HEK293 (cell line): Measurements from ENCODE around the gene PGPEP1.

Source experiments
- ATF2 ChIP-seq: fragments of 450-650 bp; formaldehyde crosslinking; IDR thresholded peaks from 2 replicates; pipeline ENCODE4 v1.5.1; 2016; ENCODE audit warnings: missing biosample characterization, missing genetic modification characterization, low read depth
- HOXD13 ChIP-seq: sonication (generic); formaldehyde crosslinking; IDR thresholded peaks from 2 replicates; pipeline ENCODE4 v1.8.0; 2022; ENCODE audit warnings: missing genetic modification reagents, borderline replicate concordance
- KLF17 ChIP-seq: fragments of 450-650 bp; formaldehyde crosslinking; IDR thresholded peaks from 2 replicates; pipeline ENCODE4 v1.5.1; 2016; ENCODE audit warnings: missing biosample characterization, missing genetic modification characterization
- KLF9 ChIP-seq: fragments of 450-650 bp; formaldehyde crosslinking; IDR thresholded peaks from 2 replicates; pipeline ENCODE4 v1.5.1; 2016; ENCODE audit warnings: missing biosample characterization, missing genetic modification characterization, low read depth
- RBAK ChIP-seq: fragments of 450-650 bp; formaldehyde crosslinking; IDR thresholded peaks from 2 replicates; pipeline ENCODE4 v1.5.1; 2016; ENCODE audit warnings: missing biosample characterization, missing genetic modification characterization
- SCRT1 ChIP-seq: fragments of 450-650 bp; formaldehyde crosslinking; IDR thresholded peaks from 2 replicates; pipeline ENCODE4 v1.5.1; 2016; ENCODE audit warnings: missing biosample characterization, missing genetic modification characterization, borderline replicate concordance
- SP7 ChIP-seq: fragments of 450-650 bp; formaldehyde crosslinking; IDR thresholded peaks from 2 replicates; pipeline ENCODE4 v1.5.1; 2016; ENCODE audit warnings: missing biosample characterization, missing genetic modification characterization
- TCF7L2 ChIP-seq: IDR thresholded peaks from 2 replicates; pipeline ENCODE4 v1.6.1; 2011; ENCODE audit warnings: low read depth, mild to moderate bottlenecking, inconsistent platforms, low read length, moderate library complexity, borderline replicate concordance
- TRIM28 ChIP-seq: IDR thresholded peaks from 2 replicates; pipeline ENCODE4 v1.6.1; 2011; ENCODE audit warnings: low read length, control low read depth, borderline replicate concordance
- ZNF140 ChIP-seq: fragments of 450-650 bp; formaldehyde crosslinking; IDR thresholded peaks from 2 replicates; pipeline ENCODE4 v1.5.1; 2016; ENCODE audit warnings: missing biosample characterization, missing genetic modification characterization
- ZNF18 ChIP-seq: fragments of 450-650 bp; formaldehyde crosslinking; IDR thresholded peaks from 2 replicates; pipeline ENCODE4 v1.5.1; 2016; ENCODE audit warnings: missing biosample characterization, missing genetic modification characterization
- ZNF2 ChIP-seq: fragments of 450-650 bp; formaldehyde crosslinking; IDR thresholded peaks from 2 replicates; pipeline ENCODE4 v1.5.1; 2016; ENCODE audit warnings: missing biosample characterization, missing genetic modification characterization
- ZNF274 ChIP-seq, 2 experiments: fragments of 200-500 bp in 1 of 2; fragments of 450-650 bp in 1 of 2; sonication (Bioruptor generic) in 1 of 2; formaldehyde crosslinking in 1 of 2; IDR thresholded peaks; 2 replicates each; pipeline versions ENCODE4 v1.5.1 to v1.6.1; 2014 to 2016; ENCODE audit warnings: borderline replicate concordance in 1 of 2, inconsistent platforms in 1 of 2, low read length in 1 of 2, missing biosample characterization in 1 of 2, missing genetic modification characterization in 1 of 2
- ZNF280D ChIP-seq: fragments of 450-650 bp; formaldehyde crosslinking; IDR thresholded peaks from 2 replicates; pipeline ENCODE4 v1.5.1; 2016; ENCODE audit warnings: missing biosample characterization, missing genetic modification characterization
- ZNF341 ChIP-seq: fragments of 450-650 bp; formaldehyde crosslinking; IDR thresholded peaks from 2 replicates; pipeline ENCODE4; 2016; ENCODE audit warnings: low read depth, missing biosample characterization, missing genetic modification characterization
- ZNF416 ChIP-seq: fragments of 450-650 bp; formaldehyde crosslinking; IDR thresholded peaks from 2 replicates; pipeline ENCODE4 v1.5.1; 2016; ENCODE audit warnings: missing biosample characterization, missing genetic modification characterization
- ZNF423 ChIP-seq: fragments of 450-650 bp; formaldehyde crosslinking; IDR thresholded peaks from 2 replicates; pipeline ENCODE4 v1.5.1; 2016; ENCODE audit warnings: missing biosample characterization, missing genetic modification characterization
- ZNF426 ChIP-seq: fragments of 450-650 bp; formaldehyde crosslinking; IDR thresholded peaks from 2 replicates; pipeline ENCODE4 v1.5.1; 2017; ENCODE audit warnings: missing biosample characterization, missing genetic modification characterization, mild to moderate bottlenecking, inconsistent platforms, moderate library complexity
- ZNF449 ChIP-seq: fragments of 450-650 bp; formaldehyde crosslinking; IDR thresholded peaks from 2 replicates; pipeline ENCODE4 v1.5.1; 2017; ENCODE audit warnings: missing biosample characterization, mild to moderate bottlenecking, missing genetic modification characterization, moderate library complexity
- ZNF513 ChIP-seq: fragments of 450-650 bp; IDR thresholded peaks from 2 replicates; pipeline ENCODE4 v1.5.1; 2018; ENCODE audit warnings: missing biosample characterization, missing genetic modification characterization
- ZNF626 ChIP-seq: fragments of 450-650 bp; sonication (Bioruptor Pico); formaldehyde crosslinking; IDR thresholded peaks from 2 replicates; pipeline ENCODE4 v1.5.1; 2018; ENCODE audit warnings: missing biosample characterization, missing genetic modification characterization, inconsistent platforms
- ZNF677 ChIP-seq: fragments of 450-650 bp; IDR thresholded peaks from 2 replicates; pipeline ENCODE4 v1.5.0; 2018; ENCODE audit warnings: missing biosample characterization, mild to moderate bottlenecking, missing genetic modification characterization, moderate library complexity
- ZNF707 ChIP-seq: fragments of 450-650 bp; formaldehyde crosslinking; IDR thresholded peaks from 2 replicates; pipeline ENCODE4 v1.5.1; 2016; ENCODE audit warnings: missing biosample characterization, missing genetic modification characterization
- ZNF791 ChIP-seq: fragments of 450-650 bp; formaldehyde crosslinking; IDR thresholded peaks from 2 replicates; pipeline ENCODE4 v1.5.1; 2016; ENCODE audit warnings: missing biosample characterization, missing genetic modification characterization
- ZSCAN4 ChIP-seq: fragments of 450-650 bp; formaldehyde crosslinking; IDR thresholded peaks from 2 replicates; pipeline ENCODE4 v1.5.1; 2017; ENCODE audit warnings: missing biosample characterization, missing genetic modification characterization
- ZSCAN5A ChIP-seq: fragments of 450-650 bp; formaldehyde crosslinking; IDR thresholded peaks from 2 replicates; pipeline ENCODE4 v1.5.1; 2016; ENCODE audit warnings: missing biosample characterization, missing genetic modification characterization

The PGPEP1 gene

GRCh38 chr19:18373892-18374629 is 33.7 kb downstream of the PGPEP1 start (continued):
- peak; percentile 70 for TF ChIP-seq ZNF341 (tag by site-specific recombination)
- 0 out of 2 replicates have a peak, but pooled peaks have one; percentile 52 for TF ChIP-seq ZNF280D (tag by site-specific recombination)
- TF ChIP-seq ZNF426 (tag by site-specific recombination) = no peak
- no peak for TF ChIP-seq ZNF140
- no peak for TF ChIP-seq ZNF2
- TF ChIP-seq ZNF626 (tag by site-specific recombination) = no peak
- no peak for TF ChIP-seq SCRT1
- no peak for TF ChIP-seq ZNF677 (tag by site-specific recombination)
- TF ChIP-seq TRIM28 = peak; percentile 93
- no peak for TF ChIP-seq ZNF449 (tag by site-specific recombination)
- TF ChIP-seq ZNF513 = no peak
- TF ChIP-seq RBAK (tag by site-specific recombination) = no peak
- TF ChIP-seq KLF9 = 0 out of 2 replicates have a peak, but pooled peaks have one; percentile 11
- no peak for TF ChIP-seq ZNF791 (tag by site-specific recombination)
- 0 out of 2 replicates have a peak, but pooled peaks have one; percentile 10 for TF ChIP-seq ZSCAN4 (tag by site-specific recombination)
- no peak for TF ChIP-seq ZNF423 (tag by site-specific recombination)
- TF ChIP-seq ATF2 = no peak
- no peak for TF ChIP-seq ZNF416 (tag by site-specific recombination)
- TF ChIP-seq TCF7L2 = no peak
- peak; percentile 92 for TF ChIP-seq ZNF18 (tag by site-specific recombination)
- no peak for TF ChIP-seq ZNF274 (IDR thresholded peaks at IDR 0.05; ENCODE audit: low read length)
- TF ChIP-seq ZNF274 (tag by site-specific recombination; IDR thresholded peaks at IDR 0.05; ENCODE audit: borderline replicate concordance) = no peak
- peak; percentile 95 for TF ChIP-seq ZNF707 (tag by site-specific recombination)
- TF ChIP-seq HOXD13 = no peak
- TF ChIP-seq SP7 = peak; percentile 52
- no peak for TF ChIP-seq ZSCAN5A
- TF ChIP-seq KLF17 (tag by site-specific recombination) = peak; percentile 88
